EH (cell line): ENCODE results near the gene EIF2B4.
"Not testable (repeated sequence)": the region's sequence is repeated elsewhere in the genome, so short reads cannot be mapped to it uniquely, and the experiment has no call there.

Experiments
- DNase-seq: peaks from one replicate; pipeline ENCODE4 v3.0.0-alpha.2; 2015; ENCODE audit warnings: low read depth

Gene EIF2B4

GRCh38 chr2:27377618-27378095 lies 7.5 kb upstream of the EIF2B4 start:
- DNase-seq: no peak

DNA sequence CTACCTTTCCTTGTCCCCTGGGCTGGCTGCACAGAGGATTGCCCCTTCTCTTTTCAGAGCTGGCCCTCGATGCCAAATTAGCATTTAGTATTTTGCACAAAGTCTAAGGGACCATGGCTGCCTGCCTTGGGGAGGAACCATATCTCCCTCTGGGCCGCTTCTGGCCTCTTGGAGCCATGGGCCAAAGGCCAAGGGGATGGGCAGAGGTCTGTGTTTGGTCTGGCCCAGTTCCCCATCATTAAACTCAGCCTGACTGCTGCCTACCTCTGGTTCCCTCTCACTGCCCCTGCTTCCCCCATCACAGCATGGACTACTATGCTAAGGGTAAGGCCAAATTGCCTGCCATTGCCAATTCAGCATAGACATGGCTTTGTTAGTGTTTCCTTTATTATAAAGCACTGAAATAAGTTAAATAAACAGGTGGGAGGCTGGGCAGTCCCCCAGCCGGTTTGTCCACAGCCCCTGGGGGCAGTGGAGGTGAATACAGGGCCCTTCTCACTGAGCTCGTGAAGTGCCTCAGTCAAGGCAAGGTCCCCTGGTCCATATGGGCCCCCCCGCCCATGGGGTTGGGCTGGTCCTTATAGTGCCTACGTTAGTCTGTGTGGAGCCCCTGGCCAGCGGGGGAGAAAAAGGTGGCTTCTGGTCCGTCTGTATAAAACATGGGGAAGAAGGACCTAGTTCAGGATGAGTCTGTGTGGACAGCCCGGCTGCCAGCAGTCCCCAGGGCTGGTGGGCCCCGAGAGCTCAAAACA lies 6.9 kb upstream of the EIF2B4 start:
- DNase-seq: no peak

DNA sequence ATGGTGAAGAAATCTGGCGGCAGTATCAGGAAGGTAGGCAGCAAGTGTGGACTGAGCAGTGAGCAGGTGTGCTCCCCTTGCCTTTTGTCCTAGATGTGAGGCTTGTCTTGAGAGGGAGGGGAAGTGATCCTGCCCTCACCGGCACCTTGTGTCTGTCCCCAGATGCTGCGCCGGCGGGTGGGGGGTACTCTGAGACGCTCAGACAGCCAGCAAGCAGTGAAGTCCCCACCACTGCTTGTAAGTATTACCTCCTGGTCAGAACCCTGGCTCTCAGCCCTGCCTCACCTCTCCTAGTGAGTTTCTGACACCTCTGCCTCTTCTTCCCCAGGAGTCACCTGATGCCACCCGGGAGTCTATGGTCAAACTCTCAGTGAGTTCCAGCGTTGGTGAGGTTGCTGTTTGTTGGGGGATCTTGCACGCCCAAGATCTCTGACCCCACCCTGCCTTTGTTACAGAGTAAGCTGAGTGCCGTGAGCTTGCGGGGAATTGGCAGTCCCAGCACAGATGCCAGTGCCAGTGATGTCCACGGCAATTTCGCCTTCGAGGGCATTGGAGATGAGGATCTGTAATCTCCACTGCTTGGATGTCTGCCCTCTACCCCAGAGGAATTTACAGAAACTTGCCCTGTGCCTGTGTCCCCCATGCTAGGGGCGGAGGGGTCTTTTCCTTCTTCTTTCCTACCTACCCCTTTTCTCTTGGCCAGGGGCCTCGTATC lies 6.2 kb upstream of the EIF2B4 start:
- DNase-seq: no peak

DNA sequence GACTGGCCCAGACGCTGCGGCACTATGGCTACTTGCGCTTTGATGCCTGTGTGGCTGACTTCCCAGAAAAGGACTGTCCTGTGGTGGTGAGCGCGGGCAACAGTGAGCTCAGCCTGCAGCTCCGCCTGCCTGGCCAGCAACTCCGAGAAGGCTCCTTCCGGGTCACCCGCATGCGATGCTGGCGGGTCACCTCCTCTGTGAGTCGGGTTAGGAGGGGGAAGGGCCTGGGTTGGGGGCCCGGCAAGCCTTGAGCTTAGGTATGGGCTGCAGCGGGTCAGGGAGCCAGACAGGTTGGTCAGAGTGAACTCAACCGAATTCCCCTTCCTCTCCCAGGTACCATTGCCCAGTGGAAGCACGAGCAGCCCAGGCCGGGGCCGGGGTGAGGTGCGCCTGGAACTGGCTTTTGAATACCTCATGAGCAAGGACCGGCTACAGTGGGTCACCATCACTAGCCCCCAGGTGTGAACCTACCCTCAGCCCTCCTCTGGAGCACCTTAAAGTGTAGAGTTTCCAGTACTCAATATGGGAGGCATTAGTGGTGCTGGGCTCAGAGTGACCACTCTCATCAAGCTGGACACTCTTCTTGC lies 5.5 kb upstream of the EIF2B4 start:
- DNase-seq: no peak

- DNase-seq: no peak
These were observed 3.4 kb upstream of the EIF2B4 start for GRCh38 chr2:27373567-27373966.

DNA sequence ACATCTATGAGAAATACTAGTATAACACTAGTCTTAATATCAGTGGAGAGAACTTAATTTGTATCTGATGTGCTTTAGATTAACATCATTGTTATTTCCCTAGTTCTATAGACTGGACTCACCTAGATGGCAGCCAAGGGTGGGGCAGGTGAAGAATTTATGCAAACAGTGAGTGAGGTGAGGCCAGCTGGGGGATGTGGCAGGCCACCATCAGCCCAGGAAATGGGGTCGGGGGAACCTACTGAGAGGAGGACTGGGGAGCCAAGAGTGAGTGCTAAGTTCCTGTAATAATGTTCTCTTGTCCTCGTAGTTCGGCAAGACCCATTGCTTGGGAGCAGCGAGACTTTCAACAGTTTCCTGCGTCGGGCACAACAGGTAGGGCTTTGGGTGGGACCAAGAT lies 2.8 kb upstream of the EIF2B4 start:
- no peak for DNase-seq

DNA sequence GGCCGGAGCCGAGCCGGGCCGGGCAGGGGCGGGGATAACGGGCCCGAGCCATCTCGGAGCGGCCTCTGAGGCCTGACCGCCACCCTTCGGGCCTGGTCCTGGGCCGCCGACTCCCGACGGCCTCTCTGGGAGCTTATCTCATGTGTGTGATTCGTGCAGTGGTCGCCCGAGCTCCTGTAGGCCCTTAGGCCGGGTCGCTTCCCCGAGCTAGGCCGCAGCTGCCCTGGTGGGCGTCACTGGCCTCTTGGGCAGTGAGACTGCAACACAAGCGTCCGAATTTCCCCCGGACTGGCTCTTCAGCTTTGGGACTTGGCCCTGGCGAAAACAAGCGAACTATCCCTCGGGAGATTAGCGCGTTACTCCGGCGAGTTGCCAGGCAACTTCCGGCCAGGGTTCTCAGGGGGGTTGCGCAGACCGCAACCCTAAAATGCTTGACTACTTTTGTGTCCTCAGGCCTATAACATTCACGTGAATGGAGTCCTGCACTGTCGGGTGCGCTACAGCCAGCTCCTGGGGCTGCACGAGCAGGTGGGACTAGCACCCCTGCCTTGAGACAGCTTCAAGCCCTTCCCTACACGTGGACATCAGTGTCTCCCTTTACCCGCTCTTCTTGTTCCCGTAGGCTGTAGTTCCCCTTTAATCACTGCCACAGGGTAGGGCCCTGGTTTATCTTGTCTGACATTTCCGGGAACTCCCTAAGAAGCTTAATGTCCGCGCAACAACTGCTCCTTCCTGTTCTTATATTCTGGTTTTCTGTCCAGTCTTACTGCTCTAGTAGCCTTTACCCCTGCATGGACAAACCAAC lies 880 bp upstream of the EIF2B4 start:
- peak; percentile 57 for DNase-seq

GRCh38 chr2:27369471-27370025 lies 590 bp downstream of the EIF2B4 start:
- peak; percentile 71 for DNase-seq

GRCh38 chr2:27363933-27364332 lies 6.2 kb downstream of the EIF2B4 start:
- DNase-seq: no peak

- DNase-seq: no peak
These were observed 7.3 kb downstream of the EIF2B4 start for GRCh38 chr2:27362678-27363420.

DNA sequence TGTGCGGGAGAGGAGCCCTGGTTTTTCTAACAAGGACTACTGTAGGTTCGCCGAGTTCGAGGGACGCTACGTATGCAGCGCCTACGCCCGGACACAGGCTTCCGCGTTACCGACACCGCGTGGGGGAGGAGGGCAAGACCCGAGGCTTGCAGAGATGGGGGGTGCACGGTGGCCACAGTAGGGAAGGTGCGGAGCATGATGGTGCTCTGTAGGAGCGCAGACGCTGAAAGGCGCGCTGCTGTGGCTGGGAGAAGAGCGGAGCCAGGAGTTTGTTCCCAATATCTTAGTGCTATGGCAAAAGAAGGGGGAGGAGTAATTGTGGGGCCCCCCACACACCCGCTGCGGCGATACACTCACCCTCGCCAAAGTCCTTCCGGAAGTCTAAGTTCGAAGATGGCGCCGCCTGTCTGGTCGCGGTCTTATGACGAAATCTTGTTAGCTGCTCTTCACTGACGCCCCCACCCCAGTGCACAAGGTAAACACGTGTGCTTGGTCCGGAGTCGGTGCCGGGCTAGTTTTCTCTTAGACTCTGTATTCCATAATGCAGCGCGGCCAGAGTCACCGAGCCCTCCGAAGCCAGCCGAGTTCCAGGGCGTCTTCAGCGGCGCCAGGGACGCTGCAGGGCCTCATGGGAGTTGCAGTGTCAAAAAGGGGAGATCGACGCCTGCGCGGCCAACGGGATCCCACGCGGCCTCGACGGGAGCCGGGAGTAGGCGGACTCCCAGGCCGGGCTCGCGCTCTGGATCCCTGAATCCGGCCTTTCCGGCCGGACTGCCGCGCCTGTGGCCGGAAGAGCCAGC lies 13.6 kb downstream of the EIF2B4 start, which contains the start of gene GTF3C2:
TSS of gene GTF3C2 (minus strand) at position 383 of the 800 bp plus-strand sequence. CDS start 13,210 bp downstream, outside the sequence.
- DNase-seq: peak; percentile 97

- DNase-seq: peak; percentile 74
These were observed 14.1 kb downstream of the EIF2B4 start for GRCh38 chr2:27356056-27356381.

- DNase-seq: no peak
These were observed 15.6 kb downstream of the EIF2B4 start for GRCh38 chr2:27354597-27354927.

DNA sequence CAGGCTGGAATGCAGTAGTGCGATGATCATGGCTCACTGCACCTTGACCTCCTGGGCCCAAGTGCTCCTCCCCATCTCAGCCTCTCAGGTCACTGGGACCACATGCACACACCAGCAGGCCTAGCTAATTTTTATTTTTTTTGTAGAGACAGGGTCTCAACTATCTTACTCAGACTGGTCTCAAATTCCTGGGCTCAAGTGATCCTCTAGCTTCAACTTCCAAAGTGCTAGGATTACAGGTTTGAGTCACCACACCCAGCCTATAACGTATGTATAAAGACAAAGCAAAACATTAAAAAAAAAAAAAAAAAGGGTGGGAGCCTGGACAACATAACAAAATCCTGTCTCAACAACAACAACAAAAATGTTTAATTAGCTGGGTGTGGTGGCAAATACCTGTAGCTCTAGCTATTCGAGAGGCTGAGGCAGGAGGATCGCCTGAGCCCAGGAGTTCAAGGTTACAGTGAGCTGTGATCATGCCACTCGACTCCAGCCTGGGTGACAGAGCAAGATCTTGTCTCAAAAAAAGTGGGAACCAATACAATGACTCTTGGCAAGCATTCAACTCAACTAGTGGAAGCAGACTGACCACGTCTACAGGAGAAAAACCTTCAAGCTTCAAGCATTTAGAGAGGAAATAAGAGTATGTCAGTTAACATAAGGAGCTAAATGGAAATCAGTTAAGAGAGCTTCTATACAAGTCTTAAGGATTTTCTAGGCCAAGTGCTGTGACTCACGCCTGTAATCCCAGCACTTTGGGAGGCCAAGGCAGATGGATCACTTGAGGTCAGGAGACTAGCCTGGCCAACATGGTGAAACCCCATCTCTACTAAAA lies 16.2 kb downstream of the EIF2B4 start:
- DNase-seq: peak; percentile 24

DNA sequence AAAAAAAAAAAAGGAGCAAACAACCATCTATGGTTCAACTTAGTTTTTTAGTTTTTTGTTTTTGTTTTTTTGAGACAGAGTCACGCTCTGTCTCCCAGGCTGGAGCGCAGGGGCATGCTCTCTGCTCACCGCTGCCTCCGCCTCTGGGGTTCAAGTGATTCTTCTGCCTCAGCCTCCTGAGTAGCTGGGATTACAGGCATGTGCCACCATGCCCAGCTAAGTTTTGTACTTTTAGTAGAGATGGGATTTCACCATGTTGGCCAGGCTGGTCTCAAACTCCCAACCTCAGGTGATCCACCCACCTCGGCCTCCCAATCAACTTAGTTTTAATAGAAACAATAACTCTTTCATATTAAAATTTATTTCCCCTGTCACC lies 16.8 kb downstream of the EIF2B4 start:
- not testable (repeated sequence) for DNase-seq

DNA sequence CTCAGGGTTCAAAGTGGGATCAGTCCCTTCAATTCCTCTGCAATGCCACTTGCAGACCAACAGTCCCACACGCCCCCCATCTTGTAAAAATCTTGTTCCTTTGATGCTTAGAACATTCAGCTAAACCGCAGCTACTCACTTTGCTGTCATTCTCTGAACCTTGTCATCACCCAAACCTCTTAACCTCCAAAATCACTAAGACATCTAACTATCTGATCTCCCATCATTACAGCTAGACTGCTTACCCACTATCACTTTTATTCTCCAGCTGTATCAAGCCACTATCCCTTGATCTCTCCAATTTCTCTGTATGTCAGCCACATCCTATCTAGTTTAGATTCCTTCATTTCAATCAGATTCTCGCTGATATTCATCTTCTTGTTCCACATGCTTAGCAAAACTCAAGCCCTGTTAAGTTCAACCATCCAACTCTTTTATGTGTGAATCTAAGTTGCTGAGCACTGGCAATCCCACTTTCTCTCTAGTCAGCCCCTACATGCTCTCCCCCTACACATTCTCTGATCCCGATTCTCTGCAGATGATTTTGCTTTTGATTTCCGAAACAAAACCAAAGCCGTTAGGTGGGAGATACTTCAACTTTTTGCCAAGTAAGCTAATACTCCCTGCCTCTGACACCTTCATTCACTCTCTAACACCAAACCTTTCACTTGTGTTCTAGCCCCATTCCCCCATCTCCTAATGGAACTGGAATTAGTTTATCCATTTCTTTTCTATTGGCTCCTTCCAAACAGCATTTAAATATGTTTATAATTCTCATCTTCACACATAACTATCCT lies 18.1 kb downstream of the EIF2B4 start:
- no peak for DNase-seq

GRCh38 chr2:27350106-27350693 lies 19.9 kb downstream of the EIF2B4 start:
- DNase-seq: no peak

DNA sequence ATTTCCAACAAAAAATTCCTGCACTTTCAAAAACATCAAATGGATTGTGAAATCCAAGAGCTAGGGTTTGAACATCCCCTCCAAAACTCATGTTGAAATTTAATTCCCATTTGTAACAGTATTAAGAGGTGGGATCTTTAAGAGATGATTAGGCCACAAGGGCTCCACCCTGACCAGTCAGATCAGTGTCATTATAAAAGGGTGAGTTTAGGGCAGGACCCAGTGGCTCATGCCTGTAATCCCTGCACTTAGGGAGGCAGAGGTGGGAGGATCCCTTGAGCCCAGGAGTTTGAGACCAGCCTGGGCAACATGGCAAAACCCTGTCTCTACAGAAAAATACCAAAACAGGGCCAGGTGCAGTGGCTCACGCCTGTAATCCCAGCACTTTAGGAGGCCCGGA lies 22.5 kb downstream of the EIF2B4 start:
- DNase-seq: no peak
